Measurements from ENCODE around the gene ATF3. TPM values are rescaled to one million over a fixed set of nuclear protein-coding genes. Genes with fewer than 3 reads are reported as not detected.

Gene ATF3
- total RNA-seq, 1 experiment from 2014 or later = 37.4 TPM

Other genes starting within 250 kb of the ATF3 start
- 22.7 and 25.7 TPM in 2 replicates for gene PACC1, start 193.9 kb upstream of the ATF3 start, total RNA-seq (2014; rRNA removed; shearing (Covaris generic))
- gene NENF, start 175.8 kb upstream of the ATF3 start, total RNA-seq (2014; rRNA removed; shearing (Covaris generic)) = 77.8 and 85.5 TPM in 2 replicates
- 3.1 and 12.4 TPM in 2 replicates for gene BATF3, start 91.1 kb downstream of the ATF3 start, total RNA-seq (2014; rRNA removed; shearing (Covaris generic))
- gene NSL1, start 183.0 kb downstream of the ATF3 start, total RNA-seq (2014; rRNA removed; shearing (Covaris generic)) = 61.3 and 79.2 TPM in 2 replicates
- gene TATDN3, start 183.1 kb downstream of the ATF3 start, total RNA-seq (2014; rRNA removed; shearing (Covaris generic)) = 17.9 and 18.7 TPM in 2 replicates
- gene SPATA45, start 238.9 kb downstream of the ATF3 start, total RNA-seq (2014; rRNA removed; shearing (Covaris generic)) = not detected in 2 replicates
- gene FLVCR1, start 249.5 kb downstream of the ATF3 start, total RNA-seq (2014; rRNA removed; shearing (Covaris generic)) = 6.3 and 8.0 TPM in 2 replicates

All from Daoy (cell line).